Measurements from ENCODE around the gene PCSK5.

Gene PCSK5

GRCh38 chr9:76401580-76402354 is 511.3 kb downstream of the PCSK5 start:
- no peaks in the 10 kb centered on the region for H3K27me3 ChIP-seq
- H4K20me1 ChIP-seq, result no peaks in the 10 kb centered on the region
- H3K4me3 ChIP-seq, result no peak overlapping the region
- H3K9ac ChIP-seq, result peak overlapping the region in 1 of 11 experiments; percentile 9; a peak in 1 of 22 replicates
- no peaks in the 10 kb centered on the region for H3K36me3 ChIP-seq
- peaks cover 0 to 12% (median 0%) of the 10 kb centered on the region in 10 experiments; a peak in 2 of 20 replicates for H3K4me1 ChIP-seq
- no peaks in the 10 kb centered on the region for H3K9me3 ChIP-seq (replicated peaks in 1 of 11)
- no peak for TF ChIP-seq Cebpa-rat (IDR thresholded peaks at IDR 0.05)
- H3K4me2 ChIP-seq, result no peak overlapping the region
- H3K27ac ChIP-seq, result no peak overlapping the region

DNA sequence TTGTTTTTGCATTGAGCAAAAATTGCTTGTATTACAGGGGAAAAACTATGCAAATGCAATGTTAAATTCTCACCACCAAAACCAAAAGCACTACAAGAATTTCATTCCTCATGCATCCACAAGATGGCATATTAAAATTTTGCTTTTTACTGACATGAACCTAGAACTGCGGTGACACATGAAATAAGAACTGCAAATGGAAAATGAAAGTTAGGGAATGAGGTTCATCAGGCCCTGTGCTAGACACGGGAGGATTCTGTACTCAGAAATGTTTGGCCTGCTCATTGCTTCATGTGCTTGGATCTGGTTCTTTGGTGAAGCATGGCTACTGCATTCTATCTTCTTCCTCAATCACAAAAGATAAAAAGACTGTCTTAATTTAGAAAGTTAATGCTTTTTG is 512.9 kb downstream of the PCSK5 start:
- H4K20me1 ChIP-seq, result no peaks in the 10 kb centered on the region
- no peak overlapping the region for H3K4me3 ChIP-seq
- peak overlapping the region in 1 of 11 experiments; percentile 38; a peak in 1 of 22 replicates for H3K9ac ChIP-seq

GRCh38 chr9:76404401-76404800 is 513.9 kb downstream of the PCSK5 start:
- no peaks in the 10 kb centered on the region for H3K36me3 ChIP-seq
- no peak overlapping the region for H3K4me3 ChIP-seq
- H3K9ac ChIP-seq, result no peak overlapping the region
- no peaks in the 10 kb centered on the region for H4K20me1 ChIP-seq
- H3K27me3 ChIP-seq, result no peaks in the 10 kb centered on the region
- H3K4me2 ChIP-seq, result no peak overlapping the region
- H3K27ac ChIP-seq, result no peak overlapping the region
- H3K4me1 ChIP-seq, result peaks cover 0 to 19% (median 8%) of the 10 kb centered on the region in 10 experiments; a peak in 18 of 20 replicates
- H3K9me3 ChIP-seq (replicated peaks in 1 of 11), result no peaks in the 10 kb centered on the region
- TF ChIP-seq Cebpa-rat (IDR thresholded peaks at IDR 0.05), result no peak

More for the DNA sequence above, 512.9 kb downstream of the PCSK5 start:
- H3K27ac ChIP-seq, result peak overlapping the region in 1 of 11 experiments; percentile 23; a peak in 1 of 22 replicates
- H3K4me2 ChIP-seq, result peak overlapping the region in 5 of 11 experiments; percentile 5 to 74 (median 52); a peak in 7 of 22 replicates
- no peaks in the 10 kb centered on the region for H3K27me3 ChIP-seq
- no peaks in the 10 kb centered on the region for H3K36me3 ChIP-seq
- no peaks in the 10 kb centered on the region for H3K9me3 ChIP-seq (replicated peaks in 1 of 11)
- peaks cover 0 to 14% (median 1%) of the 10 kb centered on the region in 10 experiments; a peak in 11 of 20 replicates for H3K4me1 ChIP-seq
- TF ChIP-seq Cebpa-rat (IDR thresholded peaks at IDR 0.05), result no peak

DNA sequence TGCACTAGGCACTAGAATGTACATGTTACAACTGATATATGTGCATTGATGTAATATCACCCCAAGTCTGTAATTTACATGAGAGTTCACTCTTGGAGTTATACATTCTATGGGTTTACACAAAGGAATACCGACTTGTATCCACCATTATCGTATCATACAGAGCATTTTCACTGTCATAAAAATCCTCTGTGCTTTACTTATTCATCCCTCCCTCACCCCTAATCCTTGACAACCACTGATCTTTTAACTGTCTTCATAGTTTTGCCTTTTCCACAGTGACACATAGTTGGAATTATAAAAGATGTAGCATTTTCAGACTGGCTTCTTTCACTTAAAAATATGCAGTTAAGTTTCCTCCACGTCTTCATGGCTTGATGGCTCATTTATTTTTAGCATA is 514.9 kb downstream of the PCSK5 start:
- Histone ChIP-seq H3K27me3 (no peaks in the 10 kb centered on the region), H3K27ac (no peak overlapping the region), H3K9ac (no peak overlapping the region), H3K36me3 (no peaks in the 10 kb centered on the region), H3K4me1 (peaks cover 0 to 14% (median 8%) of the 10 kb centered on the region in 10 experiments; a peak in 18 of 20 replicates), H3K9me3 (replicated peaks in 1 of 11) (no peaks in the 10 kb centered on the region), H3K4me2 (no peak overlapping the region), H3K4me3 (no peak overlapping the region), H4K20me1 (no peaks in the 10 kb centered on the region)
- no peak for TF ChIP-seq Cebpa-rat (IDR thresholded peaks at IDR 0.05)

DNA sequence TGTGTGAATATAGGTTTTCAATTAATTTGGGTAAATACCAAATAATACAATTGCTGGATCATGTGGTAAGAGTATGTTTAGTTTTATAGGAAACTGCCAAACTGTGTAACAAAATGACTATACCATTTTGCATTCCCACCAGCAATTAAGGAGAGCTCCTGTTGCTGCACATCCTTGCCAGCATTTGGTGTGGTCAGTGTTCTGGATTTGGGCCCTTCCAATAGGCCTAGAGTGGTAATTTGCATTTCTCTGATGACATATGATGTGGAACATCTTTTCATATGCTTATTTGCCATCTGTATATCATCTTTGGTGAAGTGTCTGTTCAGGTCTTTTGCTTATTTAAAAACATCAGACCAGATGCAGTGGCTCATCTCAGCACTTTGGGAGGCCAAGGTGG is 515.4 kb downstream of the PCSK5 start:
- Histone ChIP-seq H3K9me3 (replicated peaks in 1 of 11) (no peaks in the 10 kb centered on the region), H3K4me1 (peaks cover 0 to 13% (median 8%) of the 10 kb centered on the region in 10 experiments; a peak in 18 of 20 replicates), H3K27me3 (no peaks in the 10 kb centered on the region), H3K9ac (no peak overlapping the region), H4K20me1 (no peaks in the 10 kb centered on the region), H3K4me3 (no peak overlapping the region), H3K36me3 (no peaks in the 10 kb centered on the region), H3K27ac (no peak overlapping the region), H3K4me2 (no peak overlapping the region)
- no peak for TF ChIP-seq Cebpa-rat (IDR thresholded peaks at IDR 0.05)
